ENCODE results near the gene PDGFRA.

PDGFRA gene

GRCh38 chr4:54255881-54256280 lies 26.8 kb downstream of the PDGFRA start:
- DNase-seq (ENCODE audit: low read depth), result peak; percentile 84

- DNase-seq (ENCODE audit: low read depth), result no peak
Measured at GRCh38 chr4:54256491-54257486, 27.7 kb downstream of the PDGFRA start.

- no peak for DNase-seq (ENCODE audit: low read depth)
Measured at GRCh38 chr4:54265366-54265765, 36.3 kb downstream of the PDGFRA start.

GRCh38 chr4:54268151-54268550 lies 39.1 kb downstream of the PDGFRA start:
- peak; percentile 70 for DNase-seq (ENCODE audit: low read depth)

- no peak for DNase-seq (ENCODE audit: low read depth)
Measured at GRCh38 chr4:54271464-54271863, 42.4 kb downstream of the PDGFRA start.

- DNase-seq (ENCODE audit: low read depth), result no peak
Measured at GRCh38 chr4:54272051-54272450, 43.0 kb downstream of the PDGFRA start.

GRCh38 chr4:54274264-54274663 lies 45.2 kb downstream of the PDGFRA start:
- DNase-seq (ENCODE audit: low read depth), result no peak

- DNase-seq (ENCODE audit: low read depth), result peak; percentile 33
Measured at GRCh38 chr4:54274795-54275665, 45.9 kb downstream of the PDGFRA start.

GRCh38 chr4:54276641-54277430 lies 47.7 kb downstream of the PDGFRA start:
- no peak for DNase-seq (ENCODE audit: low read depth)

GRCh38 chr4:54277691-54278090 lies 48.6 kb downstream of the PDGFRA start:
- DNase-seq (ENCODE audit: low read depth), result peak; percentile 93

- DNase-seq (ENCODE audit: low read depth), result no peak
Measured at GRCh38 chr4:54278216-54278615, 49.1 kb downstream of the PDGFRA start.

GRCh38 chr4:54281054-54281766 lies 52.1 kb downstream of the PDGFRA start:
- peak; percentile 87 for DNase-seq (ENCODE audit: low read depth)

GRCh38 chr4:54282837-54283236 lies 53.7 kb downstream of the PDGFRA start:
- no peak for DNase-seq (ENCODE audit: low read depth)

- DNase-seq (ENCODE audit: low read depth), result no peak
Measured at GRCh38 chr4:54289316-54289715, 60.2 kb downstream of the PDGFRA start.

GRCh38 chr4:54290980-54291379 lies 61.9 kb downstream of the PDGFRA start:
- DNase-seq (ENCODE audit: low read depth), result no peak

GRCh38 chr4:54296548-54297203 lies 67.6 kb downstream of the PDGFRA start:
- DNase-seq (ENCODE audit: low read depth), result peak; percentile 24

GRCh38 chr4:54308110-54308509 lies 79.0 kb downstream of the PDGFRA start:
- no peak for DNase-seq (ENCODE audit: low read depth)

GRCh38 chr4:54315561-54316538 lies 86.8 kb downstream of the PDGFRA start:
- DNase-seq (ENCODE audit: low read depth), result no peak

- no peak for DNase-seq (ENCODE audit: low read depth)
Measured at GRCh38 chr4:54317690-54318089, 88.6 kb downstream of the PDGFRA start.

Data from amniotic epithelial cell (primary cell).